A673 (cell line): ENCODE measurements around the gene MAP3K7CL. TPM values are rescaled to one million over a fixed set of nuclear protein-coding genes. Genes with fewer than 3 reads are reported as not detected.

Source experiments
- BruUV-seq: library from RNA; stranded (reverse); fragments of 400-500 nt; replicated peaks from 2 replicates; lab custom pipeline; 2021; lab: Mats Ljungman, UMichigan
- CTCF ChIA-PET: fragments of 300-600 bp; sonication (Branson Sonifier 250); formaldehyde crosslinking; loops from one replicate; lab custom pipeline; 2022; ENCODE audit warnings: antibody characterized with exemption; lab: Charles Lee
- POLR2A ChIA-PET: fragments of 300-600 bp; sonication (Branson Sonifier 250); formaldehyde crosslinking; loops from one replicate; lab custom pipeline; 2022; ENCODE audit warnings: antibody characterized with exemption; ENCODE audit not compliant: low non-redundant PET; lab: Charles Lee
- DNase-seq: peaks from one replicate; pipeline ENCODE4 v3.0.0-alpha.2; 2015; ENCODE audit warnings: low spot score
- H3K27ac ChIP-seq: fragments of 200-600 bp; sonication (generic); 2 replicates; pipeline ENCODE4 v1.5.1; 2016; ENCODE audit warnings: mixed run types, low read depth, mild to moderate bottlenecking, mixed read lengths, antibody characterized with exemption, low read length; ENCODE audit not compliant: poor library complexity, severe bottlenecking
- H3K27me3 ChIP-seq: fragments of 200-600 bp; sonication (generic); replicated peaks from 2 replicates; pipeline ENCODE4 v1.6.1; 2017; ENCODE audit warnings: mixed run types, low read depth, mild to moderate bottlenecking, mixed read lengths, antibody characterized with exemption, low read length; ENCODE audit not compliant: insufficient read depth, poor library complexity
- H3K36me3 ChIP-seq: fragments of 200-600 bp; sonication (generic); 2 replicates; pipeline ENCODE4 v1.6.1; 2016; ENCODE audit warnings: mixed run types, mild to moderate bottlenecking, mixed read lengths, antibody characterized with exemption, low read length; ENCODE audit not compliant: insufficient read depth, poor library complexity, severe bottlenecking
- H3K4me1 ChIP-seq: fragments of 200-600 bp; sonication (generic); 2 replicates; pipeline ENCODE4 v1.6.1; 2017; ENCODE audit warnings: mixed run types, mild to moderate bottlenecking, mixed read lengths, antibody characterized with exemption, low read length; ENCODE audit not compliant: insufficient read depth, poor library complexity, severe bottlenecking
- H3K4me3 ChIP-seq: fragments of 200-600 bp; sonication (generic); 2 replicates; pipeline ENCODE4 v1.5.1; 2016; ENCODE audit warnings: low read depth, mixed run types, mild to moderate bottlenecking, mixed read lengths, low read length; ENCODE audit not compliant: poor library complexity, severe bottlenecking
- H3K9me3 ChIP-seq: fragments of 200-600 bp; sonication (generic); 2 replicates; pipeline ENCODE4 v1.6.1; 2016; ENCODE audit warnings: mixed run types, low read depth, mild to moderate bottlenecking, mixed read lengths, antibody characterized with exemption, low read length; ENCODE audit not compliant: poor library complexity, severe bottlenecking
- EZH2 ChIP-seq: fragments of 200-600 bp; sonication (generic); IDR thresholded peaks from 2 replicates; pipeline ENCODE4 v1.6.1; 2017; ENCODE audit warnings: borderline replicate concordance, low read depth, mild to moderate bottlenecking, mixed read lengths, antibody characterized with exemption, low read length; ENCODE audit not compliant: poor library complexity, severe bottlenecking
- intact Hi-C: fragments of 100-400 bp; cut with micrococcal nuclease; formaldehyde crosslinking; loops from one replicate; pipeline ENCODE4 v1.10.0; 2022; ENCODE audit not compliant: unreplicated experiment
- total RNA-seq: library from RNA; stranded (reverse); gene quantifications from 2 replicates; pipeline ENCODE4 v1.2.3, GENCODE V29; 2021
- TF ChIP-seq, protein P1 (sequence below): fragments of 300-800, 200-600 bp; sonication (generic); conservative IDR thresholded peaks from 2 replicates; pipeline ENCODE4 v1.5.1; 2017; ENCODE audit warnings: low read depth, mild to moderate bottlenecking, antibody characterized with exemption, low read length, moderate library complexity, mixed read lengths

The MAP3K7CL gene
- total RNA-seq, 1 experiment from 2014 or later, result 2.2 TPM

DNA sequence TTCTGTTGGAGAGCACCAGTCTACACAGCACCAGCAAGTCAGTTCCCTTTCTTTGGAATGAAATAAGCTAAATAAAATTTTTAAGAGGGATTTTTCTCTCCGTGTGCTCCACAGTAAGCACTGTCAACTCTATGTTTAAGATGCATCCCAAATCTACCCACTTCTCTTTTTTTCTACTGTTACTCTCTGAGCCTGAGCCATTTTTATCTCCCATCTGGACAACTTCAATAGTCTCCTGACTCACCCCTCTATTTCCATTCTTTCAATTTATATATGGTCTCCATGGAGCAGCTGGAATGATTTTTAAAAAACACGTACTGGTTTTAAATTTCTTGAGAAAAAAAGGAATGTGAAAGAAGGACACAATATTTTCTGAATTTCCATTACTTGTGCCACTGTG lies 32.3 kb upstream of the MAP3K7CL start:
- Histone ChIP-seq H3K27ac (no peak overlapping the region), H3K36me3 (no peaks in the 10 kb centered on the region), H3K4me1 (no peaks in the 10 kb centered on the region), H3K9me3 (no peaks in the 10 kb centered on the region), H3K4me3 (no peak overlapping the region), H3K27me3 (no peaks in the 10 kb centered on the region)
- ChIA-PET POLR2A (no interaction called here), CTCF (no interaction called here)
- intact Hi-C loops, result loop anchor here (10.0 kb wide), 1 partner anchor 247 kb away; no protein-coding TSS in a partner anchor
- no TSS peak for BruUV-seq
- no peak for DNase-seq
- TF ChIP-seq, protein P1, sequence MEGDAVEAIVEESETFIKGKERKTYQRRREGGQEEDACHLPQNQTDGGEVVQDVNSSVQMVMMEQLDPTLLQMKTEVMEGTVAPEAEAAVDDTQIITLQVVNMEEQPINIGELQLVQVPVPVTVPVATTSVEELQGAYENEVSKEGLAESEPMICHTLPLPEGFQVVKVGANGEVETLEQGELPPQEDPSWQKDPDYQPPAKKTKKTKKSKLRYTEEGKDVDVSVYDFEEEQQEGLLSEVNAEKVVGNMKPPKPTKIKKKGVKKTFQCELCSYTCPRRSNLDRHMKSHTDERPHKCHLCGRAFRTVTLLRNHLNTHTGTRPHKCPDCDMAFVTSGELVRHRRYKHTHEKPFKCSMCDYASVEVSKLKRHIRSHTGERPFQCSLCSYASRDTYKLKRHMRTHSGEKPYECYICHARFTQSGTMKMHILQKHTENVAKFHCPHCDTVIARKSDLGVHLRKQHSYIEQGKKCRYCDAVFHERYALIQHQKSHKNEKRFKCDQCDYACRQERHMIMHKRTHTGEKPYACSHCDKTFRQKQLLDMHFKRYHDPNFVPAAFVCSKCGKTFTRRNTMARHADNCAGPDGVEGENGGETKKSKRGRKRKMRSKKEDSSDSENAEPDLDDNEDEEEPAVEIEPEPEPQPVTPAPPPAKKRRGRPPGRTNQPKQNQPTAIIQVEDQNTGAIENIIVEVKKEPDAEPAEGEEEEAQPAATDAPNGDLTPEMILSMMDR, result no peak
- no peak for TF ChIP-seq EZH2

DNA sequence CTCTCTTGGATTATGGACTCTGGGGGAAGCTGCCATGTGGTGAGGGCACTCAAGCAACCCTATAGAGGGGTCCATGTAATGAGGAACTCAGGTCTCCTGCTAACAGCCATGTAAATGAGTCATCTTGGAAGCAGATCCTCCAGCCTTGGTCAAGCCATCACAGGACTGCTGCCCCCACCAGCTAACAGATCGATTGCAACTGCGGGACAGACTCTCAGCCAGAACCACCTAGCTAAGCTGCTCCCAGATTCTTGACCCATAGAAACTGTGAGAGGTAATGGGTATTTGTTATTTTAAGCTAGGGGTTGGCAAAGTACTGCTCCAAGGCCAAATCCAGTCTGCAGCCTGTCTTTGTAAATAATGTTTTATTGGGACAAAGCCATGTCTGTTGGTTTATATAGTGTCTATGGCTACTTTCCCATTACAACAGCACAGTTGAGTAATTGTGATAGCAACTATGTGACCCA lies 27.6 kb upstream of the MAP3K7CL start:
- peaks cover 3% of the 10 kb centered on the region for H3K4me1 ChIP-seq
- TF ChIP-seq EZH2, result no peak
- TF ChIP-seq, protein P1, result no peak
- intact Hi-C loops, result no loop called here
- BruUV-seq, result no TSS peak
- no peak for DNase-seq
- H3K4me3 ChIP-seq, result no peak overlapping the region
- no peaks in the 10 kb centered on the region for H3K27me3 ChIP-seq
- no peaks in the 10 kb centered on the region for H3K36me3 ChIP-seq
- H3K9me3 ChIP-seq, result no peaks in the 10 kb centered on the region
- CTCF ChIA-PET, result no interaction called here
- H3K27ac ChIP-seq, result no peak overlapping the region
- POLR2A ChIA-PET, result no interaction called here

DNA sequence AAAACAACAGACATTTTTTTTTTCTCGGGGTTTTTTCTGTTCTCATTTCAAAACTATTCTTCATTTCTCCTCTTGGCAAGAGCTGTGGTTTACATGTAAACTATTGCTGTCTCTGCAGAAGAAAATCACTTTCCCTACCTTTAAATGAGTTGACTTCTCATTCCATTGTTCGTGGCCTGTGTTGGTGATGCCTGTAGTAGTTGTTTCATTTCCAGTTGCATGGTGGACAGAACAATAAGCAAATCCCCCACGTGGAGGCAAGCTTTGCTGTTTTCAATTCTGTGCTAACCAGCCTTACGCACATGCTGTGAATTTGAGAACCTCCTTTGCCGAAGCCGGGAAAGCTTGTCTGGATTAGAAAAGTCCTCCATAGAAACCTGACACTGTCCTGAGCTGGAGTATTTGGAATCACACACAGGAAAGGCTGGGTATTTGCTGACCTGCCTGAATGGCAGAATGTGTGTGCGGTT lies 26.2 kb upstream of the MAP3K7CL start:
- POLR2A ChIA-PET, result interaction anchor here (0.6 kb wide), 1 partner anchor 347 kb away, joined by 5 read pairs; no protein-coding TSS in a partner anchor
- Histone ChIP-seq H3K27ac (no peak overlapping the region), H3K4me1 (peaks cover 4% of the 10 kb centered on the region), H3K36me3 (no peaks in the 10 kb centered on the region), H3K4me3 (no peak overlapping the region), H3K9me3 (no peaks in the 10 kb centered on the region), H3K27me3 (no peaks in the 10 kb centered on the region)
- CTCF ChIA-PET, result no interaction called here
- intact Hi-C loops, result no loop called here
- DNase-seq, result no peak
- BruUV-seq, result no TSS peak
- no peak for TF ChIP-seq EZH2
- TF ChIP-seq, protein P1, result no peak
